ENCODE results near the gene GABARAPL2.
"Not testable (repeated sequence)": the region's sequence is repeated elsewhere in the genome, so short reads cannot be mapped to it uniquely, and the experiment has no call there.

Gene GABARAPL2

DNA sequence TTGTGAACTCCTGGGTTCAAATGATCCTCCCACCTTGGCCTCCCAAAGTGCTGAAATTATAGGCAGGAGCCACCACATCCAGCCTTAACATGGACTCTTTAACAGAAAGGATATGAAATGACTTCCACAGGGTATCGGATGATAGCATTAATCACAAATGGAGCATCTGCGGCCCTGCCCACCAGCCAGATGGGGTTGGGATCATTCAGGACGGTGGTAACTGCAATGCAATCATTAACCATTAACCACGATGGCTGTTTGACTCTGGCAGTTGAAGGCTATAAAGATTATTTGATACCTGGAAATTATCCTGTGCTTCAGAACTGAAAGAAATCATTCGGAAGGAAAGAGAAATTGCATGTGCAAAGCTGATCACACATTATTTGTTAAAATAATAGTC lies 24.9 kb upstream of the GABARAPL2 start:
- no peak for TF ChIP-seq CTCF (IDR thresholded peaks at IDR 0.05; ENCODE audit: extremely low read depth, missing control alignments)
- no peak for DNase-seq (ENCODE audit: low spot score)

DNA sequence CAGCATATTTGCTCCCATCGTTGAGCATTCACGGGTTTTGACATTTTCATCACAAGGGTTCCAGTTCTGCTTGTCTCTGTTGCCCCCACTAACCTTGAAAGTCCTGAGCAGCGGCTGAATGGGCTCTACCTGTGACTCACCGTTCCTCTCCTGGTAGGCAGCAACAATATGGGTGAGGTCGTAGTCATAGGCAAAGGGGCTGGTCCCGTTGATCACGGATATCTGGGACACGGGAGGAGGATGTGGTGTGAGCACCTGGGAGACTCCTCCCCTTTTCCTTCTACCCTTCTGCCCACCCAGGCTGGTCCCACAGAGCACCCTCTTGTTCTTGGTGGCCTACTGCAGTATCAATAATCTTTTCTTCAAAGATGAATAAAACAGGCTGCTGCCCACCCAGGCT lies 23.7 kb upstream of the GABARAPL2 start:
- DNase-seq (ENCODE audit: low spot score) = not testable (repeated sequence)

DNA sequence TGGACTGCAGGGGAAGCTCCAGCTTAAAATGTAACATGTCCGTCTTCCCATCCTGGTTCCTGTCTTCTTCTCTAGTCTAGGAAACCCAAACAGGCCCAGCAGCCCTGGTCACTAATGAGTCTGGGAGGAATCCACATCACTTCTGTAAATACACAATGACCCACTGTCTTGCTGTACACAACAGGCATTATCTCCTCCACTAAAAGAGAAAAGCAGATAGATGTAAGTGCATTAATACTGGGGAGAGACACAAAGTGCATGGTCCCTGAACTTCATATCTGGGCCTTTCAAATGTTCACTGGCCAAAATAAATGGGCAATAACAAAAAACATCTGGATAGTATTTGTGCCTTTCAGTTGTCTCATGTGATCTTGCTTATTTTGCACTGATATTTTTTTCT lies 20.3 kb upstream of the GABARAPL2 start:
- DNase-seq (ENCODE audit: low spot score) = not testable (repeated sequence)

GRCh38 chr16:75546293-75546692 lies 19.9 kb upstream of the GABARAPL2 start:
- no peak for DNase-seq (ENCODE audit: low spot score)
- TF ChIP-seq CTCF (IDR thresholded peaks at IDR 0.05; ENCODE audit: extremely low read depth, missing control alignments) = no peak

- not testable (repeated sequence) for DNase-seq (ENCODE audit: low spot score)
Measured at GRCh38 chr16:75548456-75548855, 17.7 kb upstream of the GABARAPL2 start.

DNA sequence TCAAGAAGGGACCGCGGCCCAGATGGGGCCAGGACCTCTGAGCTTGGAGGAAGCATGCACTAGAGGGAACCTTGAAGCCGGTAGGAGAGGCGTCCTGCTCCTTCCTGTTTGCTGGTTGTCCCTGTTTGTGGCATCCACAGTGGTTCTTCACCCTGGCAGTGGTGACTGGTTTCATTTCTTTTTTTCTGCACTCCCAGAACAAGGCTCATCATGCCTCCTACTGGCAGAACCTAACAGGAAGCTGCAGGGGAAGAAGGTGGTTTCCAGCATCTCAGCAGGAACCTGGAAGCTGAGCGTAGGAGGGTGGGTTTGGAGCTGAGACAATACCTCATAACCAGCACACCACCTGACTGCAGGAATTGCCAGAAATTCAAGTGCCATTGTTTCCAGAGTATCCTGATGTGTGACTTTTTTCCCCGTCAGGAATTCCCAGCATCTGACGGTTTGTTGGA lies 15.9 kb upstream of the GABARAPL2 start:
- TF ChIP-seq CTCF (IDR thresholded peaks at IDR 0.05; ENCODE audit: extremely low read depth, missing control alignments) = peak; percentile 53
- DNase-seq (ENCODE audit: low spot score) = peak; percentile 69

- no peak for TF ChIP-seq CTCF (IDR thresholded peaks at IDR 0.05; ENCODE audit: extremely low read depth, missing control alignments)
- DNase-seq (ENCODE audit: low spot score) = no peak
Measured at GRCh38 chr16:75552951-75553350, 13.2 kb upstream of the GABARAPL2 start.

DNA sequence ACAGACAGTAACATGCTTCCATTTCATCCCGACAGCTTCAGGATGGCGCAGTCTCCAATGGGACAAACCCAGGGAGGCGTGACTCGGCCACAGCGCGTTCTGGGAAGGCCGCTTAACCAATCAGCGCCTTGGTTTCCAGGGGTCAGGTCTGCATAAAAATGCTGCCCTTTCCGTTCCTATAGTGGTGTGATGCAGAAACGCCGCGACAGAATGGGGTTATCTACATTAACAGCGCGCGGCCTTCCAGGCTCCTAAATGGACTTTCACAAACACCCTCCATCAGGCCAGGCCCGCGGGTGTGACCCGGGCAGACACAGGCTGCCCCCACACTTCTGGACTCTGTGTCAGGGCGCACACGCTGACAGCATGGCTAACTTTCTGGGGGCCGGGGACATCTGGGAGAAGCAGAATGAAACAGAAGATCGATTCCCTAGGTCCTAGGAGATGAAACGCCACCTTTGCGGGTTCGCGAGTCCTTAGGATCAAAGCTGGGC lies 10.9 kb upstream of the GABARAPL2 start:
- peak; percentile 77 for DNase-seq (ENCODE audit: low spot score)
- TF ChIP-seq CTCF (IDR thresholded peaks at IDR 0.05; ENCODE audit: extremely low read depth, missing control alignments) = no peak

DNA sequence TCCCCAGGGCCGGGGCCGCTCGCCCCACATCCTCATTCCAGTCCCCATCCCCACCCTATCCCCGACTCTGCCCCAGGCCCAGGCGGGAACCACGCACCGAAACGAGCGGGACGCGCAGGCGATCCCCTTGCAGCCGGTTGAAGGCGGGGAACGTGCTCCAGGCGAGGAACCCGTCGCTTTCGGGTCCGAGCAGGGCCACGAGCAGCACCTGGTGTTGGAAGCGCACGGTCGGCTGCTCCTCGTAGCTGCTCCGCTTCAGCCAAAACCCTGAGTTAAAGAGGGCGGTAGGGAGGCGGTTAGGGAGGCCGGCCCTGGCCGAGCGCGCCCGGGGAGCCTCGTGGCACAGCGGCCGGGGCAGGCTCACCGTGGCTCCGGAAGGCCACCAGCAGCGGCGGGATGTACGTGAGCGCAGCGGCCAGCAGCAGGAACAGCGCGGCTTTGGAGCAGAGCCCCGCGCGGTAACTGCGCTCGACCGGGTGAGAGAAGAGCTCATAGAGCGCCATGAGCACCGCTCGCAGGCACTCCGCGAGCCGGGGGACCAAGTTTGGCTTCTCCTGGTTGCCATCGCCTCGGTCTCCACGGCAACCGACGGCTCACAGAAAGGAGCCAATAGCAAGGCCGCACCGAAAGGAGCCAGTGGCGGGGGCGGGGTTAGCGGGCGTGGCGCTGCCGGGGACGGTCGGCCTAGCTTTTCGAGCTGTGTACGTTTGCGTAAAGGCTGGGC lies 10.3 kb upstream of the GABARAPL2 start, which contains the start of gene TMEM231:
Gene TMEM231 (minus strand): TSS at position 546 of the 724 bp plus-strand sequence. CDS start 43 bp downstream, at position 503.
- peak; percentile 97 for DNase-seq (ENCODE audit: low spot score)
- no peak for TF ChIP-seq CTCF (IDR thresholded peaks at IDR 0.05; ENCODE audit: extremely low read depth, missing control alignments)

Measured in GM20000 (cell line).